Femur (tissue), 1 donor: Measurements from ENCODE around the gene RAX2.
"Not testable (repeated sequence)": the region's sequence is repeated elsewhere in the genome, so short reads cannot be mapped to it uniquely, and the experiment has no call there.

ENCODE experiments used
- DNase-seq: peaks from one replicate; pipeline ENCODE4 v3.0.0-alpha.2; 2017

RAX2 gene

DNA sequence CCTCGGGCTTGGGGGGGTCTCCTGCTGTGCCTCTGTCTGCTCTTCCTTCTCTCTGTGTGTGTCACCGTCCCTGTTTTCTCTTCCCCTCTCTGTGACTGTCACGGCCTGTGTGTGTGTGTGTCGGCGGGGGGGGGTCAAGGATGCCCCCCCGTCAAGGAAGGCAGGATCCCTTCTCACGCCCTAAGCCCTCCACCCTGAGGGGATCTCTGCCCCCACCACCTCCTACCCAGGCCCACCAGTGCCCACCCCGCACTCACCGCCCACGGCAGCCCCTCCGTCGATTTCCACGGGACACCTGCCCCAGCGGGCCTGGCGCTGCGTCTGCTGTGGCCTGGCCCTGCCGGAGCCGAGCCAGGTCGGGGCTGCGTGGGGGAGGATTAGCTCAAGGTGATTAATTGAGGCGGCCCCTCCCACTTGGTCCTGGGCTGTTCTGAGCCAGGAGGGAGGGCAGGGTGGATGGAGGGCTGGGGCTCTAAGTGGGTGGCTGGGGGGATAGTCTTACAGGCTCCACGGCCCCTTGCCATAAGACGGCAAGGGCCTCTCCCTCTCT, at the start of gene RAX2:
Gene RAX2 (minus strand): TSS at position 323 of the 550 bp plus-strand sequence. CDS start 486 bp downstream, outside the sequence.
- DNase-seq = no peak

DNA sequence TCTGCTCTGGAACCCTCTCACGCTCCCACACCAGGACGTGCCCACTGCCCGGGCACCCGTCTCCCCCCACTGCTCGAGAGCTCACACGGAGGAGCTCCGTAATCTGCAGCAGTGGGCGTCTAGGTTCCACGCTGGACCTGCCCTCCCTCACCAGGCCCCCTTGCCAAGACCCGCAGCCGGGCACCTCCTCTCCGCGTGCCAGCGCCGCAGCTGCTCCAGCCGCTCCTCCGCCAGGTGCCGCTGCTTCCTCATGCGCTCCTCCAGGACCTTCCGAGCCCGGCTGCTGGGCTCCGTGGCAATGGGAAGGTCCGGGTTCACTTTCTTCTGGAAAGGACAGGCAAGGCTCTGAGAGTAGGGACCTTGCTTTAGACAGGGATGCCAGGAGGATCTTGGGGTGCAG, 49.1 kb upstream of the RAX2 start:
- DNase-seq = no peak

DNA sequence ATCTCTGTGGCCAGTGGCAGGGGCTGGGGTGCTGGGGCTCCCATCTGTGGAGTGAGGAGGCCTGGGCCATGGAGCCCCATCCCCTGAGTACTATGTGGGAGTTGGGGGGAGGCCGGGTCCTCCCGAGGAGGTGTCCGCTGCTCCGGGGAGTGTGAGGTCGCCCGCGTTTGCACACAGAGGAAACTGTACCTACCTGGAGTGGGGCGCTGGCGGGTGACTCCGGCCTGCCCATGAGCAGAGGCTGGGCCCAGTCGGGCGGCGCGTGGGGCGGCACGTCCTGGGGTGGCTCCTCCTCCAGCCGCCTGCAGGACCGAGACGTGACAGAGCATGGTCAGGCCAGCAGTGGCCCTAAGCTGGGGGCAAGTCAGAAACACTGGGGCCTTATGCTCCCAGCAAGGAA, 48.0 kb upstream of the RAX2 start:
- no peak for DNase-seq

DNA sequence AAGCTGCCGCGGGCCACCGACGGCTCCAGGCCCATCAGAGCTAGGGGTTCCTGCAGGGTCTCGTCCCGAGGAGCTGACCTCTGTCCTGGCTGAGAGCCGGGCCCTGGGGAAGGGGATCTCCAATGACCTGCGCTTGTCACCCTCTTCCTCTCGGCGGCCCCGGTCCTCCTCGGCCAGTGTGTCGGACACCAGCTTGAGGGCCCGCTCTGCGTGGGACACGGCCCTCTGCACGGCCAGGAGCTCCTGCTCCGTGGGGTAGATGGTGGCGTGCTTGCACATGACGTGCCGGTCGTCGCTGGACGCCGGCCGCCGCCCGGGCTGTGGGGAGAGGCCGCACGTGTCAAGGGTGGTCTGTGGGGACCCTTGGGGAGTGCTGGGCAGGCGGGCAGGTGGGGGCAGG, 46.9 kb upstream of the RAX2 start:
- DNase-seq = no peak

DNA sequence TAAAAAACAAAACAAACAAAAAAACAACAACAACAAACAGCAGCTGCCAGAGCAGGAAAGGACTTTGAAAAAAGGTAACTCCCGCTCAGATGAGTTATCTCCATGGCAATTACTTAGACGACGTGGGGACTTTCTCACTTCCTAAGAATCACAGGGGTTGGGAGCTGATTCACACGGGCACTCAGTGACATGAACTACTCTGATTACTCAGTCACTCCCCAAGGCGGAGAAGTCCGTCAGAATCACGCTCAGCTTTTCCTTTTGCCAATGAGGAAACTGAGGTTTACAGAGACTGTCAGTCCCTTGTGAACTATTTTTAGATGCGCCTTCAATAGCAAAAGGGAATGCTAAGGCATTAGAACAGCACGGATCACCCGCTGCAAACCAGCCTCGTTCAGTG, 46.4 kb upstream of the RAX2 start:
- DNase-seq = no peak

GRCh38 chr19:3817761-3818160, 45.7 kb upstream of the RAX2 start:
- no peak for DNase-seq

DNA sequence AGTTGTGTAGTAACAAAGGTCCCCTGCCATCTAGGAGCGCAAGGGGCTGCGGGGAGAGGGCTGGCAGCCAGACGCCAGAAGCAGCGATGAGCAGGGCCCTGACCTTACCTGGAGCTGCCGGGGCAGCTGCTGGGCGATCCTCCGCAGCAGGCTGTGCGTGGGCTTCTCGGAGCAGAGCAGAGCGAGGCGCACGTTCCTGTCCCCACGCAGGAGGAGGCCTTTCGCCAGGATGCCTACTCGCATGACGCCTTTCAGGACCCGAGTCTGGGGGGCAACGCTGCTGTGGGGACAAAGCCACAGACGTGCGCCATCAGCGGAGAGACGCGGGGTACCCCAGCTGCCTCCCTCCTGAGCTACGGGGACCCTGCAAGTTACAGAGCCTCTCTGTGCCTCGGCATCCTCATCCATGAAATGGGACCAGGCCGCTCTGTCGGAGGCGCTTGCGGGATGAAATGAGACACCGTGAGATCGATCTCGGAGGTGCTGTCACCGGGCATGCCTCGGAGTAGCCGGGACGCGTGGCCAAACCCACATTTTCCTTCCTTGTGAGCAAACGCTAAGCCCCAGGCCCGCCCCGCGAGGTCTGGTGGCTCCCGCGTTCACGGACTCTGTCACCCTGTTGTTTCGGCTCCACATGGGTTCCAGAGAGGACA, 44.7 kb upstream of the RAX2 start:
- no peak for DNase-seq

DNA sequence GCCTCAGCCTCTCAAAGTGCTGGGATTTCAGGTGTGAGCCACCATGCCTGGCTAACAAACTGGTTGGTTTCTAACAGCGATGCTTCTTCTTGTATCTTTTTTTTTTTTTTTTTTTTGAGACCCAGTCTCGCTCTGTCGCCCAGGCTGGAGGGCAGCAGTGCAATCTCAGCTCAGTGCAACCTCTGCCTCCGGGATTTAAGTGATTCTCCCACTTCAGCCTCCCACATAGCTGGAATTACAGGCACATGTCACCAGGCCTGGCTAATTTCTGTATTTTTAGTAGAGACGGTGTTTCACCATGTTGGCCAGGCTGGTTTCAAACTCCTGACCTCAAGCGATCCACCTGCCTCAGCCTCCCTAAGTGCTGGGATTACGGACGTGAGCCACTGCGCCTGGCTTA, 44.1 kb upstream of the RAX2 start:
- DNase-seq = not testable (repeated sequence)

GRCh38 chr19:3814648-3815047, 42.6 kb upstream of the RAX2 start:
- no peak for DNase-seq

- no peak for DNase-seq
Measured at GRCh38 chr19:3813473-3814392, 41.7 kb upstream of the RAX2 start.

DNA sequence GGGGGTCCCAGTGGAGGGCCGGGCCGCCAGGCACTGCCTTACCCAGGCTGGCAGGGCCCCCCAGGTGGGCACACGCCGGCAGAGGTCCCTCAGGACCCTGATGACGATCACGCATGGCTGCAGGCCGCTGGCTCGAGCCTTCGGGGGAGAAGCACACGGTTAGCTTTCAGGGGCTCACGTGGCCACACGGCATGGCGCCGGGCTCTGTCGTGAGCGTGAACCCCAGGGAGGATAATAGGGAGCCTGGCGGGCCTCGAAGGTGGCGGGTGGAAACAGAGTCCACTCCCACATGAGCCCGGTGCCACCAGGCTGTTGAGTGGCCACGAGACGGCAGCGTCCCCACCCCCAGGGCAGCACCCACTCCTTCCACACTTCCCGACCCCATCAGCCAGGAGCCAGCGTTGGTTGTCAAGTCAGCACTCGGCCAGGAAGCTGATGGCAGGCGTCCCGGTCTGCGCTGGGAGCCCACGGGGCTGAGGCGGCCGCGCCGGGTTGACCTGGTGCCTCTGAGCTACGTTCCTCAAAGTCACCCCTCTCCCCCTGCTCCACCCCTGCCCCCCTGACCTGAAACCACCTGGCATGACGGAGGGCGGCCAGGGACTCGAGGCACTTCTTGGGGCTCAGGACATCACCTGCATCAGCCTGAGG, 38.8 kb upstream of the RAX2 start:
- DNase-seq = no peak

- DNase-seq = no peak
Measured at GRCh38 chr19:3809881-3810707, 38.1 kb upstream of the RAX2 start.

DNA sequence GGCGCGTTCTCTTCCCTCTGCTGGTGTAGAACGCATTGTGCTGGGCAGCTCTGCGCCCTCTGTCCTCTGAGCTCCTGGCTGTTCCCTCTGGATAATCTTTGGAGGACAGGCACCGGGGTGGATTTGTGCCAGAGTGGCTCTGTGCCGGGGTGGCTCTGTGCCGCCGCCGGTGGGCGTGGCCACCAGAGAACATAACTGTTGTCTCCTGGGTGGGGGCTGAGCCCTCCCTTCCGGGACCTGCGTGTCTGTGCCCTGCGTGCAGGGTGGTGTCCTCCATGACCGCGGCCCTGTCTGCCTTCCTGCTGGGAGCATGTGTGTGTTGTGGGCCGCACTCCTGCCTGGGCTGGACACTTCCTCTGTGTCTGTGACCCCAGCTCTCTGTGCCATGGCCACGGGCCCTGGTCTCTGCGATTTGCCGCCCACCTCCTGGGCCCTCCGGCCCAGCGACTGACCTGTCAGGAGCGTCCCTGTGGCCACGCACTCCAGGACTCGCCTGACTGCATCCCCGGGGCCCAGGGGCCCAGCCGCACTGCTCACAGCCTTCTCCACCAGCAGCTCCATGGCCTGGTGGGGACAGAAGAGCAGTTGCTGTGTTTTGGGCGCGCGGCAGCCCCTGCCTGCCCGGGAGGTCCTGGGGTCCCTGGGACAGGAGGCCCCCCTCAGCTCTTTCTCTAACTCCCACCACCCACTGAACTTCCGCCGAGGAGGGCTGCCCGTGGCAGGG, 36.6 kb upstream of the RAX2 start:
- no peak for DNase-seq

DNA sequence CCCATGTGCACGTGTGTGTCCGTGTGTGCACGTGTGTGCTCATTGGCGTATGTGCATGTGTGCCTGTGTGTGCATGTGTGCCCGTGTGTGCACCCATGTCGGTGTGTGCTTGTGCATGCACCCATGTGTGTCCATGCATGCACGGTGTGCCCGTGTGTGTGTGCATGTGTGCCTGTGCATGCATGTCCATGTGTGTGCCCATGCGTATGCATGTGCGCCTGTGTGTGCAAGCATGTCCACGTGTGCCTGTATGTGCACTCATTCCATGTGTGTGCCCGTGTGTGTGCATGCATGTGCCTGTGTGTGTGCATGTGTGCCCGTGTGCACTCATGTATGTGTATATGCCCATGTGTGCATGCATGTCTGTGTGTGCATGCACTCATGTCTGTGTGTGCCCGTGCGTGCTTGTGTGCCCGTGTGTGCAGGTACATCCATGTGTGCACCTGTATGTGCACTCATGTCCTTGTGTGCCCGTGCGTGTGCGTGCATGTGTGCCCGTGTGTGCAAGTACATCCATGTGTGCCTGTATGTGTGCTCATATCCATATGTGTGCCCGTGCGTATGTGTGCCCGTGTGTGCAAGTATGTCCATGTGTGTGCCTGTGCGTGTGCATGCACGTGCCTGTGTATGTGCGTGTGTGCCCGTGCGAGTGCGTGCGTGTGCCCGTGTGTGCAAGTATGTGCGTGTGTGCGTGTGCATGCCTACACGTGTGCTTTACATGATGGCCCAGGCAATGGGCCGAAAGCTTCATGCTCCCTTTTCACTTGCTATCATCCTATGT, 35.7 kb upstream of the RAX2 start:
- no peak for DNase-seq

- no peak for DNase-seq
Measured at GRCh38 chr19:3807131-3807480, 35.1 kb upstream of the RAX2 start.

GRCh38 chr19:3805859-3806258, 33.8 kb upstream of the RAX2 start:
- DNase-seq = no peak

GRCh38 chr19:3804429-3804828, 32.4 kb upstream of the RAX2 start:
- DNase-seq = no peak

GRCh38 chr19:3803986-3804385, 32.0 kb upstream of the RAX2 start:
- DNase-seq = no peak

DNA sequence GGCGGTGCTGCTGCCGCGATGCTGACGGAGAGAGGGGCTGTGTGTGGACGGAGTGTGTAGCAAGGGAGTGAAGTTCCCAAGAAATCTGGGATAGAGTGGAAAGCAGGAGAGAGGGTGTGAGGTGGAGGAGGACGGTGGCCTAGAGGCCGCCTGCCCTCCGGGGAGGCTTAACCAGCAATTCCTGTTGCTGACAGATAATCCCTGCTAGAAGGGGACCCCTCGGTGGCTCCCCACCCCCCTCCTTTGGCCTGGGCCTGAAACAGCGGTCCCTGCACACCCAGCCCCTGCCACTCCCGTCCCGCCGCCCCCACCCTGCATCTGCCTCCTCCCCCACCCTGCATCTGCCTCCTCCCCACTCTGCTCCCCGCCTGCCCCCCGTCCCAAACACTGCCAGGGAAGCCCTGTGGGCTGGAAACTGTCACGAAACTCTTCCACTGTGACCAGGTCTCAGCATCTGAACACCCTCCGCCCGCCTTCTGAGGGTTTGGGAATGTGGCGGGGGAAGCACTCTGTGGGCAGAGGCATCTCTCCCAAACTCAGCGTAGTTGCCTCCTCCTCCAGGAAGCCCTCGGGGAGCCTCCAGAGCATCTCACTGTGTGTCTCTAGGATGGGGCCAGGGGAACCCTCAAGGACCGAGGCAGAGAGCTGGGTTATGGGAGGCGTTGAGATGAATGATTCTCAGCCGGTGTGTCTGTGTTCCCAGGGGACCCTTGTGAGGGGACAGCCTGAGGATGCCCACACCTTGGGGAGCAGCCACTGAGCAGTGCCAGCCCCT, 31.3 kb upstream of the RAX2 start:
- no peak for DNase-seq

GRCh38 chr19:3801412-3802096, 29.5 kb upstream of the RAX2 start:
- peak; percentile 72 for DNase-seq
